Caco-2 (cell line): Measurements from ENCODE around the gene PARD3B. TPM values are rescaled to one million over a fixed set of nuclear protein-coding genes. Genes with fewer than 3 reads are reported as not detected.

Experiments used
- BruUV-seq: library from RNA; stranded (reverse); fragments of 400-500 nt; replicated peaks from 2 replicates; lab custom pipeline; 2021; lab: Mats Ljungman, UMichigan
- CTCF ChIA-PET: fragments of 300-600 bp; sonication (Branson Sonifier 250); formaldehyde crosslinking; loops from one replicate; lab custom pipeline; 2022; ENCODE audit warnings: antibody characterized with exemption; lab: Charles Lee
- POLR2A ChIA-PET: fragments of 300-600 bp; sonication (Branson Sonifier 250); formaldehyde crosslinking; loops from one replicate; lab custom pipeline; 2022; ENCODE audit warnings: antibody characterized with exemption; lab: Charles Lee
- DNase-seq, 2 experiments: peaks; one replicate each; pipeline versions ENCODE4 v3.0.0 to v3.0.0-alpha.2; 2020 to 2022
- H3K27me3 ChIP-seq: replicated peaks from 2 replicates; pipeline ENCODE4 v1.6.0; 2011; ENCODE audit warnings: low read length; ENCODE audit not compliant: control insufficient read depth, insufficient read depth
- H3K36me3 ChIP-seq: 2 replicates; pipeline ENCODE4 v1.5.1; 2011; ENCODE audit warnings: low read length; ENCODE audit not compliant: control insufficient read depth, insufficient read depth
- H3K4me1 ChIP-seq: fragments of 250-450 bp; sonication (Bioruptor Pico); 2 replicates; pipeline ENCODE4 v1.5.1; 2020; ENCODE audit warnings: mild to moderate bottlenecking
- H3K4me3 ChIP-seq: 2 replicates; pipeline ENCODE4 v1.5.1; 2011; ENCODE audit warnings: low read depth, mild to moderate bottlenecking, control low read depth, low read length
- H3K9me3 ChIP-seq: fragments of 250-450 bp; sonication (Bioruptor Pico); 2 replicates; pipeline ENCODE4 v1.5.1; 2020; ENCODE audit warnings: mild to moderate bottlenecking, moderate library complexity
- H3K27ac Mint-ChIP-seq: one replicate; pipeline ENCODE4 v1.8.0; 2022; ENCODE audit warnings: mixed read lengths; ENCODE audit not compliant: unreplicated experiment
- H3K27me3 Mint-ChIP-seq: one replicate; pipeline ENCODE4 v1.8.0; 2022; ENCODE audit warnings: mixed read lengths; ENCODE audit not compliant: insufficient read depth, unreplicated experiment
- H3K36me3 Mint-ChIP-seq: one replicate; pipeline ENCODE4 v1.8.0; 2022; ENCODE audit warnings: mild to moderate bottlenecking, mixed read lengths; ENCODE audit not compliant: insufficient read depth, unreplicated experiment
- H3K4me1 Mint-ChIP-seq: one replicate; pipeline ENCODE4 v1.8.0; 2022; ENCODE audit warnings: low read depth, mixed read lengths; ENCODE audit not compliant: unreplicated experiment
- H3K4me3 Mint-ChIP-seq: one replicate; pipeline ENCODE4 v1.8.0; 2022; ENCODE audit warnings: mild to moderate bottlenecking, moderate library complexity, mixed read lengths; ENCODE audit not compliant: unreplicated experiment
- H3K9me3 Mint-ChIP-seq: one replicate; pipeline ENCODE4 v1.8.0; 2022; ENCODE audit warnings: mixed read lengths; ENCODE audit not compliant: unreplicated experiment
- CTCF ChIP-seq, 2 experiments: fragments of 200-600 bp in 1 of 2; IDR thresholded peaks; 1 replicate in 1 of 2; 2 replicates in 1 of 2; pipeline versions ENCODE4 v1.5.1 to v1.8.0; 2011 to 2022; ENCODE audit warnings: antibody characterized with exemption in 1 of 2, control low read depth in 1 of 2, inconsistent platforms in 1 of 2, low read depth in 1 of 2, low read length in 1 of 2, mild to moderate bottlenecking in 1 of 2, moderate library complexity in 1 of 2; ENCODE audit not compliant: insufficient read depth in 1 of 2, severe bottlenecking in 1 of 2, unreplicated experiment in 1 of 2
- intact Hi-C: fragments of 100-400 bp; cut with micrococcal nuclease; formaldehyde crosslinking; loops from one replicate; pipeline ENCODE4 v1.10.0; 2022; ENCODE audit not compliant: unreplicated experiment
- total RNA-seq: library from RNA; stranded (reverse); gene quantifications from 2 replicates; pipeline ENCODE4 v1.2.3, GENCODE V29; 2022

Gene PARD3B
- total RNA-seq, 1 experiment from 2014 or later, result 68.9 TPM

- Histone ChIP-seq H3K36me3 (no peaks in the 10 kb centered on the region), H3K9me3 (no peaks in the 10 kb centered on the region), H3K4me3 (no peak overlapping the region), H3K27me3 (no peaks in the 10 kb centered on the region), H3K4me1 (no peaks in the 10 kb centered on the region)
- Mint-ChIP-seq H3K4me1 (no peaks in the 10 kb centered on the region), H3K4me3 (no peak overlapping the region), H3K27me3 (no peaks in the 10 kb centered on the region), H3K9me3 (no peaks in the 10 kb centered on the region), H3K27ac (no peak overlapping the region), H3K36me3 (peaks cover 7% of the 10 kb centered on the region)
- intact Hi-C loops, result no loop called here
- POLR2A ChIA-PET, result no interaction called here
- DNase-seq, result no peak
- TF ChIP-seq CTCF (IDR thresholded peaks at IDR 0.05; ENCODE audit: insufficient read depth in 1 of 2, low read depth in 1 of 2, low read length in 1 of 2, severe bottlenecking in 1 of 2, unreplicated experiment in 1 of 2), result no peak
- CTCF ChIA-PET, result no interaction called here
- no TSS peak for BruUV-seq
Measured at GRCh38 chr2:205094031-205094430, 548.8 kb downstream of the PARD3B start.

GRCh38 chr2:205103699-205104098 lies 558.4 kb downstream of the PARD3B start:
- no peaks in the 10 kb centered on the region for H3K27me3 ChIP-seq
- TF ChIP-seq CTCF (IDR thresholded peaks at IDR 0.05; ENCODE audit: insufficient read depth in 1 of 2, low read depth in 1 of 2, low read length in 1 of 2, severe bottlenecking in 1 of 2, unreplicated experiment in 1 of 2), result no peak
- H3K9me3 ChIP-seq, result no peaks in the 10 kb centered on the region
- no peak overlapping the region for H3K4me3 ChIP-seq
- no peak overlapping the region for H3K27ac Mint-ChIP-seq
- H3K27me3 Mint-ChIP-seq, result no peaks in the 10 kb centered on the region
- H3K36me3 ChIP-seq, result no peaks in the 10 kb centered on the region
- intact Hi-C loops, result no loop called here
- no peaks in the 10 kb centered on the region for H3K9me3 Mint-ChIP-seq
- ChIA-PET POLR2A (no interaction called here), CTCF (no interaction called here)
- no peak overlapping the region for H3K4me3 Mint-ChIP-seq
- DNase-seq, result no peak
- peaks cover 13% of the 10 kb centered on the region for H3K4me1 Mint-ChIP-seq
- BruUV-seq, result no TSS peak
- H3K4me1 ChIP-seq, result peaks cover 20% of the 10 kb centered on the region
- H3K36me3 Mint-ChIP-seq, result peaks cover 24% of the 10 kb centered on the region

- Mint-ChIP-seq H3K4me3 (peak overlapping the region; percentile 4), H3K27ac (no peak overlapping the region), H3K27me3 (no peaks in the 10 kb centered on the region), H3K9me3 (no peaks in the 10 kb centered on the region), H3K4me1 (peaks cover 25% of the 10 kb centered on the region), H3K36me3 (peaks cover 27% of the 10 kb centered on the region)
- Histone ChIP-seq H3K27me3 (no peaks in the 10 kb centered on the region), H3K36me3 (no peaks in the 10 kb centered on the region), H3K4me3 (no peak overlapping the region), H3K9me3 (no peaks in the 10 kb centered on the region), H3K4me1 (peaks cover 20% of the 10 kb centered on the region)
- ChIA-PET POLR2A (no interaction called here), CTCF (no interaction called here)
- no TSS peak for BruUV-seq
- peak in 1 of 2 experiments; percentile 18 for DNase-seq
- intact Hi-C loops, result no loop called here
- no peak for TF ChIP-seq CTCF (IDR thresholded peaks at IDR 0.05; ENCODE audit: insufficient read depth in 1 of 2, low read depth in 1 of 2, low read length in 1 of 2, severe bottlenecking in 1 of 2, unreplicated experiment in 1 of 2)
Measured at GRCh38 chr2:205107810-205108209, 562.5 kb downstream of the PARD3B start.
